K562 (cell line): Measurements from ENCODE around the gene TBL1X. TPM values are rescaled to one million over a fixed set of nuclear protein-coding genes. Genes with fewer than 3 reads are reported as not detected.

ENCODE experiments used
- ATAC-seq: fragments of 200-7000 bp; cut with Tn5 transposase; 3 replicates; pipeline ENCODE4 v1.9.1; 2020; ENCODE audit warnings: moderate library complexity
- BruUV-seq: library from RNA; stranded (reverse); fragments of 400-500 nt; replicated peaks from 2 replicates; lab custom pipeline; 2021; lab: Mats Ljungman, UMichigan
- CTCF ChIA-PET: fragments of 300-600 bp; formaldehyde crosslinking; extraction: SDS; loops from one replicate; lab custom pipeline; 2021; ENCODE audit warnings: low intra/inter-chr PET ratio; lab: Yijun Ruan, JAX
- POLR2A ChIA-PET: fragments of 300-600, 350-650 bp; sonication (Branson Sonifier 250); formaldehyde crosslinking; extraction: SDS; loops from one replicate; lab custom pipeline; 2021; ENCODE audit warnings: antibody characterized with exemption, inconsistent platforms; lab: Yijun Ruan, JAX
- DNase-seq, 4 experiments: peaks; one replicate each; pipeline versions ENCODE4 v3.0.0 to v3.0.0-alpha.2; 2011 to 2018; ENCODE audit warnings: low spot score in 3 of 4, mixed read lengths in 3 of 4; ENCODE audit errors: extremely low read depth in 1 of 4
- FAIRE-seq: peaks from 2 replicates; lab custom pipeline; 2011; peaks lifted over from hg19 to GRCh38; lab: Jason Lieb, UNC
- H2AFZ ChIP-seq: 2 replicates; pipeline ENCODE4 v1.6.0; 2011; ENCODE audit warnings: low read depth, low read length, control low read depth, inconsistent platforms
- H3K27ac ChIP-seq: fragments of 200-600 bp; 3 replicates; pipeline ENCODE4 v1.8.0; 2011; ENCODE audit warnings: low read depth, mild to moderate bottlenecking, control low read depth, inconsistent platforms, low read length, moderate library complexity, mixed read lengths; ENCODE audit errors: extremely low read depth
- H3K27me3 ChIP-seq, 2 experiments: fragments of 300-600 bp in 1 of 2; 2 replicates in 1 of 2; 3 replicates in 1 of 2; pipeline versions ENCODE4 v1.6.0 to v1.8.0; 2011; ENCODE audit warnings: inconsistent platforms in 2 of 2, low read length in 2 of 2, mild to moderate bottlenecking in 1 of 2, mixed read lengths in 1 of 2, moderate library complexity in 1 of 2; ENCODE audit not compliant: control insufficient read depth in 2 of 2, insufficient read depth in 2 of 2
- H3K36me3 ChIP-seq: fragments of 300-600 bp; 3 replicates; pipeline ENCODE4 v1.8.0; 2011; ENCODE audit warnings: mild to moderate bottlenecking, low read length, inconsistent platforms; ENCODE audit not compliant: control insufficient read depth, insufficient read depth
- H3K4me1 ChIP-seq, 2 experiments: fragments of 200-600 bp in 1 of 2; replicated peaks in 1 of 2; 2 replicates in 1 of 2; 3 replicates in 1 of 2; pipeline versions ENCODE4 v1.5.1 to v1.8.0; 2011; ENCODE audit warnings: inconsistent platforms in 2 of 2, low read length in 2 of 2, mild to moderate bottlenecking in 1 of 2, mixed read lengths in 1 of 2, moderate library complexity in 1 of 2; ENCODE audit not compliant: control insufficient read depth in 2 of 2, insufficient read depth in 2 of 2
- H3K4me2 ChIP-seq: 2 replicates; pipeline ENCODE4 v1.6.1; 2011; ENCODE audit warnings: low read length, control low read depth, inconsistent platforms, mixed read lengths; ENCODE audit not compliant: insufficient read depth
- H3K4me3 ChIP-seq: fragments of 200-600 bp; sonication (generic), shearing (Covaris generic); 2 replicates; pipeline ENCODE4 v1.5.1; 2016; ENCODE audit warnings: control low read depth, inconsistent platforms
- H3K79me2 ChIP-seq: fragments of 200-600 bp; 3 replicates; pipeline ENCODE4 v1.8.0; 2011; ENCODE audit warnings: low read length, inconsistent platforms; ENCODE audit not compliant: control insufficient read depth, insufficient read depth
- H3K9ac ChIP-seq, 2 experiments: 2 replicates each; pipeline versions ENCODE4 v1.6.0 to v1.6.1; 2011; ENCODE audit warnings: low read depth in 2 of 2, low read length in 2 of 2, control low read depth in 1 of 2, inconsistent platforms in 1 of 2, mild to moderate bottlenecking in 1 of 2, mixed read lengths in 1 of 2; ENCODE audit not compliant: insufficient read depth in 1 of 2
- H3K9me1 ChIP-seq: one replicate; pipeline ENCODE4 v1.6.0; 2011; ENCODE audit warnings: inconsistent platforms, mild to moderate bottlenecking, low read length, moderate library complexity; ENCODE audit not compliant: control insufficient read depth, insufficient read depth
- H3K9me3 ChIP-seq: replicated peaks from 2 replicates; pipeline ENCODE4 v1.5.1; 2011; ENCODE audit warnings: low read depth, low read length, inconsistent platforms; ENCODE audit not compliant: control insufficient read depth, insufficient read depth
- H4K20me1 ChIP-seq: replicated peaks from 2 replicates; pipeline ENCODE4 v1.6.1; 2011; ENCODE audit warnings: low read length, inconsistent platforms, mixed read lengths; ENCODE audit not compliant: control insufficient read depth, insufficient read depth
- ARID1B ChIP-seq: fragments of 450-650 bp; IDR thresholded peaks from 2 replicates; pipeline ENCODE4 v1.6.1; 2016; ENCODE audit warnings: antibody characterized with exemption, mild to moderate bottlenecking, inconsistent platforms
- CBX2 ChIP-seq: fragments of 200-600 bp; sonication (generic); IDR thresholded peaks from one replicate; pipeline ENCODE4 v1.6.1; 2012; ENCODE audit warnings: mild to moderate bottlenecking, low read length, inconsistent platforms; ENCODE audit not compliant: insufficient read depth, poor library complexity, severe bottlenecking
- CBX8 ChIP-seq: fragments of 200-600 bp; sonication (generic); IDR thresholded peaks from 2 replicates; pipeline ENCODE4 v1.6.1; 2012; ENCODE audit warnings: borderline replicate concordance, mixed run types, low read depth, mild to moderate bottlenecking, moderate library complexity, mixed read lengths, low read length, control low read depth, inconsistent platforms; ENCODE audit not compliant: poor library complexity, severe bottlenecking; ENCODE audit errors: extremely low read depth
- CHCHD3 ChIP-seq: fragments of 250-450 bp; sonication (Bioruptor Pico); IDR thresholded peaks from 2 replicates; pipeline ENCODE4 v2.1.2; 2022; ENCODE audit warnings: mild to moderate bottlenecking
- CHD4 ChIP-seq: fragments of 200-600 bp; sonication (generic); IDR thresholded peaks from 3 replicates; pipeline ENCODE4 v1.6.1; 2012; ENCODE audit warnings: low read depth, mild to moderate bottlenecking, mixed read lengths, low read length, inconsistent platforms; ENCODE audit not compliant: insufficient read depth, insufficient replicate concordance, poor library complexity, severe bottlenecking
- EHMT2 ChIP-seq: fragments of 450-650 bp; IDR thresholded peaks from 2 replicates; pipeline ENCODE4 v1.6.1; 2018; ENCODE audit warnings: antibody characterized with exemption
- ELF1 ChIP-seq: fragments of 200-800 bp; sonication (Bioruptor generic); IDR thresholded peaks from 2 replicates; pipeline ENCODE4 v1.6.1; 2016; ENCODE audit warnings: missing genetic modification characterization, missing compliant biosample characterization
- EP400 ChIP-seq: fragments of 450-650 bp; IDR thresholded peaks from 2 replicates; pipeline ENCODE4 v1.6.1; 2017; ENCODE audit warnings: antibody characterized with exemption, mild to moderate bottlenecking, moderate library complexity
- HMG20B ChIP-seq: fragments of 250-450 bp; sonication (Bioruptor Pico); IDR thresholded peaks from 2 replicates; pipeline ENCODE4 v1.5.0; 2021; ENCODE audit warnings: mild to moderate bottlenecking
- LARP7 ChIP-seq: fragments of 450-650 bp; IDR thresholded peaks from 2 replicates; pipeline ENCODE4 v1.6.1; 2016
- POLR2AphosphoS5 ChIP-seq: IDR thresholded peaks from 2 replicates; pipeline ENCODE4 v1.6.1; 2011; ENCODE audit warnings: mild to moderate bottlenecking, low read depth, low read length, moderate library complexity; ENCODE audit not compliant: control insufficient read depth, insufficient read depth
- SNAPC5 ChIP-seq: fragments of 250-450 bp; sonication (Bioruptor Pico); IDR thresholded peaks from 2 replicates; pipeline ENCODE4 v1.8.0; 2021; ENCODE audit warnings: moderate library complexity, mild to moderate bottlenecking, inconsistent platforms
- THRAP3 ChIP-seq: fragments of 450-650 bp; IDR thresholded peaks from 2 replicates; pipeline ENCODE4 v1.6.1; 2016; ENCODE audit warnings: mild to moderate bottlenecking, inconsistent platforms, borderline replicate concordance
- TRIM24 ChIP-seq, 2 experiments: fragments of 450-650 bp; IDR thresholded peaks; 2 replicates each; pipeline ENCODE4 v1.6.1; 2016
- ZBTB8A ChIP-seq: fragments of 450-650 bp; IDR thresholded peaks from 2 replicates; pipeline ENCODE4 v1.6.1; 2018; ENCODE audit warnings: mild to moderate bottlenecking, moderate library complexity; ENCODE audit not compliant: partially characterized antibody
- ZNF140 ChIP-seq: fragments of 250-450 bp; sonication (Bioruptor Pico); IDR thresholded peaks from 2 replicates; pipeline ENCODE4 v1.8.0; 2021; ENCODE audit warnings: moderate library complexity, mild to moderate bottlenecking, inconsistent platforms
- ZNF592 ChIP-seq: fragments of 450-650 bp; IDR thresholded peaks from 2 replicates; pipeline ENCODE4 v1.6.1; 2017; ENCODE audit warnings: antibody characterized with exemption, mild to moderate bottlenecking
- ZNF778 ChIP-seq: fragments of 450-650 bp; formaldehyde crosslinking; IDR thresholded peaks from 2 replicates; pipeline ENCODE4 v1.4.0; 2020; ENCODE audit warnings: mild to moderate bottlenecking, moderate library complexity
- WGBS: fragments of 100-300 bp; shearing (Covaris generic); methylation state at CpG from one replicate; pipeline ENCODE4 v1.1.6; 2016; ENCODE audit warnings: low coverage, mixed read lengths; ENCODE audit not compliant: insufficient coverage; ENCODE audit errors: missing lambda C conversion rate; 5-methylcytosine and 5-hydroxymethylcytosine counted together
- in situ Hi-C: fragments of 300-500 bp; cut with MboI; formaldehyde crosslinking; loops from 4 replicates; pipeline ENCODE4 v1.15.0; 2018; ENCODE audit warnings: inconsistent platforms, mixed read lengths
- intact Hi-C: fragments of 100-400 bp; cut with micrococcal nuclease; formaldehyde crosslinking; loops from 2 replicates; pipeline ENCODE4 v1.14.2; 2022
- polyA plus RNA-seq, 8 experiments: library from polyadenylated mRNA; depleted of rRNA in 4 of 8; stranded (reverse) in 5 of 8; unstranded in 3 of 8; fragments of >200 nt; fragmentation: Nextera tagmentation in 2 of 8; fragmentation: Illumina TruSeq in 1 of 8; extraction: Ambion mirVana in 2 of 8; extraction: Trizol in 1 of 8; gene quantifications; 2 replicates each; pipeline versions ENCODE4 v1.2.1 to v1.2.3, GENCODE V29; 2011 to 2014; ENCODE audit warnings: inconsistent platforms in 1 of 8, missing spikeins in 1 of 8
- total RNA-seq, 7 experiments: library from RNA; depleted of rRNA in 6 of 7; stranded (reverse); fragments of >200 nt in 6 of 7; fragmentation: Illumina TruSeq in 2 of 7; extraction: Trizol in 2 of 7; gene quantifications; 2 replicates each; pipeline versions ENCODE4 v1.2.1 to v1.2.3, GENCODE V29; 2011 to 2021; ENCODE audit warnings: low replicate concordance in 1 of 7

The TBL1X gene
- total and polyA plus RNA-seq, 9 of the 15 experiments (the other 6 are each of a cell fraction or from before 2014, with no cell fraction given): 6.0 to 49.6 (median 19.7) TPM

GRCh38 chrX:9609499-9609898 is 144.6 kb downstream of the TBL1X start (continued):
- TF ChIP-seq LARP7 (no peak), TRIM24 (IDR thresholded peaks at IDR 0.05) (no peak), HMG20B (CRISPR knock-in tag) (no peak), ZBTB8A (no peak), EHMT2 (no peak), EP400 (no peak), ZNF592 (no peak), THRAP3 (no peak), CHCHD3 (CRISPR knock-in tag) (no peak)
- TF ChIP-seq, all 486 proteins: peak for 0

- FAIRE-seq (no peak), DNase-seq (no peak), ATAC-seq (no peak)
- Histone ChIP-seq H3K27me3 (no peaks in the 10 kb centered on the region), H2AFZ (no peak overlapping the region), H3K79me2 (peaks cover 2% of the 10 kb centered on the region), H3K4me1 (no peaks in the 10 kb centered on the region; a peak in 1 of 5 replicates), H3K9me1 (no peaks in the 10 kb centered on the region), H4K20me1 (0 out of 2 replicates have a peak, but pooled peaks cover 4% of the 10 kb centered on the region), H3K36me3 (no peaks in the 10 kb centered on the region), H3K4me3 (no peak overlapping the region), H3K9ac (no peak overlapping the region), H3K4me2 (no peak overlapping the region), H3K27ac (no peak overlapping the region), H3K9me3 (no peaks in the 10 kb centered on the region)
- ChIA-PET CTCF (no interaction called here), POLR2A (interaction anchor here (0.6 kb wide), 1 partner anchor 166 kb away, joined by 4 read pairs; no protein-coding TSS in a partner anchor)
- BruUV-seq: no TSS peak
- in situ Hi-C loops: no loop called here
- WGBS: 91% methylated on average over 3 of the region's 3 CpGs
- intact Hi-C loops: no loop called here
- TF ChIP-seq CHD4 (no peak), SNAPC5 (no peak), CBX8 (no peak), ZNF140 (CRISPR knock-in tag) (no peak), CBX2 (no peak), ZNF778 (CRISPR knock-in tag) (no peak), POLR2AphosphoS5 (no peak), ELF1 (tag) (no peak), ARID1B (no peak)
Observed at GRCh38 chrX:9609987-9610386, 145.1 kb downstream of the TBL1X start.
